GM23338 (cell line): ENCODE results near the gene ERCC6. TPM values are rescaled to one million over a fixed set of nuclear protein-coding genes. Genes with fewer than 3 reads are reported as not detected.

Experiments
- ATAC-seq: fragments of 200-7000 bp; cut with Tn5 transposase; 3 replicates; pipeline ENCODE4 v1.9.1; 2020
- DNase-seq: peaks from one replicate; pipeline ENCODE4 v3.0.0-alpha.2; 2015; ENCODE audit warnings: low spot score
- H2AFZ ChIP-seq: fragments of 200-600 bp; sonication (generic); 2 replicates; pipeline ENCODE4 v1.8.0; 2016; ENCODE audit warnings: antibody characterized with exemption, mild to moderate bottlenecking, moderate library complexity
- H3F3A ChIP-seq: fragments of 200-600 bp; sonication (generic); replicated peaks from 2 replicates; pipeline ENCODE4 v1.8.0; 2017; ENCODE audit warnings: antibody characterized with exemption, mixed run types, low read depth
- H3K27ac ChIP-seq: fragments of 200-600 bp; sonication (generic); 2 replicates; pipeline ENCODE4 v1.6.1; 2016; ENCODE audit warnings: low read depth
- H3K27me3 ChIP-seq: fragments of 200-600 bp; sonication (generic); 2 replicates; pipeline ENCODE4 v1.8.0; 2016; ENCODE audit warnings: mild to moderate bottlenecking, mixed run types, moderate library complexity; ENCODE audit not compliant: insufficient read depth
- H3K36me3 ChIP-seq: fragments of 200-600 bp; sonication (generic); 2 replicates; pipeline ENCODE4 v1.8.0; 2016; ENCODE audit warnings: mild to moderate bottlenecking; ENCODE audit not compliant: insufficient read depth
- H3K4me1 ChIP-seq: fragments of 200-600 bp; sonication (generic); 2 replicates; pipeline ENCODE4 v1.8.0; 2016; ENCODE audit warnings: mild to moderate bottlenecking, moderate library complexity; ENCODE audit not compliant: insufficient read depth
- H3K4me2 ChIP-seq: fragments of 200-600 bp; sonication (generic); 2 replicates; pipeline ENCODE4 v1.7.1; 2017; ENCODE audit warnings: mixed run types
- H3K4me3 ChIP-seq: fragments of 200-600 bp; sonication (generic); 2 replicates; pipeline ENCODE4 v1.6.1; 2016; ENCODE audit warnings: mixed run types
- H3K79me2 ChIP-seq: fragments of 200-600 bp; sonication (generic); replicated peaks from 2 replicates; pipeline ENCODE4 v1.8.0; 2017; ENCODE audit warnings: mild to moderate bottlenecking; ENCODE audit not compliant: insufficient read depth
- H3K9me2 ChIP-seq: fragments of 200-600 bp; sonication (generic); 2 replicates; pipeline ENCODE4 v1.8.0; 2017; ENCODE audit not compliant: insufficient read depth
- H4K20me1 ChIP-seq: fragments of 200-600 bp; sonication (generic); replicated peaks from 2 replicates; pipeline ENCODE4 v1.8.0; 2017; ENCODE audit warnings: mild to moderate bottlenecking; ENCODE audit not compliant: insufficient read depth
- H3K27ac Mint-ChIP-seq: 2 replicates; pipeline ENCODE4 v1.8.0; 2020; ENCODE audit warnings: inconsistent platforms, mild to moderate bottlenecking, moderate library complexity, mixed read lengths
- H3K27me3 Mint-ChIP-seq: 3 replicates; pipeline ENCODE4 v1.8.0; 2022; ENCODE audit warnings: low read depth, mild to moderate bottlenecking, moderate library complexity, mixed read lengths, inconsistent platforms; ENCODE audit not compliant: insufficient read depth, poor library complexity
- H3K36me3 Mint-ChIP-seq: 3 replicates; pipeline ENCODE4 v1.8.0; 2021; ENCODE audit warnings: low read depth, mild to moderate bottlenecking, inconsistent platforms, moderate library complexity, mixed read lengths
- H3K4me1 Mint-ChIP-seq: 3 replicates; pipeline ENCODE4 v1.8.0; 2020; ENCODE audit warnings: mild to moderate bottlenecking, inconsistent platforms, mixed read lengths
- H3K4me3 Mint-ChIP-seq: 3 replicates; pipeline ENCODE4 v1.8.0; 2021; ENCODE audit warnings: moderate library complexity, mild to moderate bottlenecking, inconsistent platforms, mixed read lengths
- H3K9me3 Mint-ChIP-seq: 3 replicates; pipeline ENCODE4 v1.8.0; 2020; ENCODE audit warnings: moderate library complexity, mild to moderate bottlenecking, inconsistent platforms, mixed read lengths
- EZH2 ChIP-seq: fragments of 200-600 bp; sonication (generic); IDR thresholded peaks from one replicate; pipeline ENCODE4 v1.8.0; 2017; ENCODE audit warnings: antibody characterized with exemption, mild to moderate bottlenecking, low read depth; ENCODE audit not compliant: unreplicated experiment
- EZH2phosphoT487 ChIP-seq: fragments of 200-600 bp; sonication (generic); IDR thresholded peaks from one replicate; pipeline ENCODE4 v1.8.1; 2018; ENCODE audit warnings: antibody characterized with exemption; ENCODE audit not compliant: unreplicated experiment
- ZNF114 ChIP-seq: fragments of 250-450 bp; sonication (Bioruptor Pico); IDR thresholded peaks from 2 replicates; pipeline ENCODE4 v1.5.0; 2020; ENCODE audit warnings: mild to moderate bottlenecking, moderate library complexity
- ZNF331 ChIP-seq: fragments of 250-450 bp; sonication (Bioruptor Pico); IDR thresholded peaks from 2 replicates; pipeline ENCODE4 v1.5.0; 2020; ENCODE audit warnings: low read depth, mild to moderate bottlenecking, moderate library complexity
- polyA plus RNA-seq: library from polyadenylated mRNA; unstranded; fragments of >200 nt; fragmentation: Nextera tagmentation; extraction: Ambion mirVana; gene quantifications from 2 replicates; pipeline ENCODE4 v1.2.1, GENCODE V29; 2016
- total RNA-seq: library from RNA; depleted of rRNA; stranded (reverse); fragments of >200 nt; shearing (Covaris generic); gene quantifications from 2 replicates; pipeline ENCODE4 v1.2.3, GENCODE V29; 2014
- TF ChIP-seq, protein P1 (sequence below): fragments of 250-450 bp; sonication (Bioruptor Pico); IDR thresholded peaks from 2 replicates; pipeline ENCODE4 v1.5.0; 2020; ENCODE audit warnings: mild to moderate bottlenecking, moderate library complexity
- TF ChIP-seq, protein P2 (sequence below), 2 experiments: fragments of 200-600 bp in 1 of 2; sonication (generic) in 1 of 2; conservative IDR thresholded peaks; 2 replicates each; pipeline versions ENCODE4 v1.5.1 to v1.6.1; 2016 to 2017; ENCODE audit warnings: antibody characterized with exemption in 2 of 2, low read depth in 2 of 2, mild to moderate bottlenecking in 2 of 2, moderate library complexity in 1 of 2
- TF ChIP-seq, protein P3 (sequence below): IDR thresholded peaks from 2 replicates; pipeline ENCODE4 v1.6.1; 2016; ENCODE audit warnings: antibody characterized with exemption
- TF ChIP-seq, protein P4 (sequence below): IDR thresholded peaks from one replicate; pipeline ENCODE4 v1.6.1; 2018; ENCODE audit warnings: antibody characterized with exemption; ENCODE audit not compliant: unreplicated experiment

ERCC6 gene
- total and polyA plus RNA-seq, 2 experiments from 2014 or later = 2.5 to 13.8 TPM

DNA sequence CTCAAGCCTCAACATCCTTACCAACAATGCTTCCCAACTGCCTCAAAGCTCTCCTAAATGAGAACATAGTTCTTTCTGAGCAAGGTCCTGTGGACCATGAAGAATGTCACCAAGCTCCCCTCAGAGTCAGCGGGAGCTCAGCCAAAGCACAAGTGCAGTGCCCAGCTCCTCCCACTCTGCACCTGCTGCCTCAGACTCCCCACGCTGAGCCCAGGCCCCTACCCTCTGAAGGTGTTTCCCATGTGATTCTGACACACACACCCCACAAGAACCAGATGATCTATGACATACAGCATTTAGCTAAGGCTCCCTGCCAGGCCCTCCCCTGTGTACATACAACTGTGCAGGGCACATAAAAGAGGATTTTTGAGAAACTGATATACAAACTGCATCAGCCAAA, 19.2 kb downstream of the ERCC6 start (continued):
- TF ChIP-seq, protein P1, sequence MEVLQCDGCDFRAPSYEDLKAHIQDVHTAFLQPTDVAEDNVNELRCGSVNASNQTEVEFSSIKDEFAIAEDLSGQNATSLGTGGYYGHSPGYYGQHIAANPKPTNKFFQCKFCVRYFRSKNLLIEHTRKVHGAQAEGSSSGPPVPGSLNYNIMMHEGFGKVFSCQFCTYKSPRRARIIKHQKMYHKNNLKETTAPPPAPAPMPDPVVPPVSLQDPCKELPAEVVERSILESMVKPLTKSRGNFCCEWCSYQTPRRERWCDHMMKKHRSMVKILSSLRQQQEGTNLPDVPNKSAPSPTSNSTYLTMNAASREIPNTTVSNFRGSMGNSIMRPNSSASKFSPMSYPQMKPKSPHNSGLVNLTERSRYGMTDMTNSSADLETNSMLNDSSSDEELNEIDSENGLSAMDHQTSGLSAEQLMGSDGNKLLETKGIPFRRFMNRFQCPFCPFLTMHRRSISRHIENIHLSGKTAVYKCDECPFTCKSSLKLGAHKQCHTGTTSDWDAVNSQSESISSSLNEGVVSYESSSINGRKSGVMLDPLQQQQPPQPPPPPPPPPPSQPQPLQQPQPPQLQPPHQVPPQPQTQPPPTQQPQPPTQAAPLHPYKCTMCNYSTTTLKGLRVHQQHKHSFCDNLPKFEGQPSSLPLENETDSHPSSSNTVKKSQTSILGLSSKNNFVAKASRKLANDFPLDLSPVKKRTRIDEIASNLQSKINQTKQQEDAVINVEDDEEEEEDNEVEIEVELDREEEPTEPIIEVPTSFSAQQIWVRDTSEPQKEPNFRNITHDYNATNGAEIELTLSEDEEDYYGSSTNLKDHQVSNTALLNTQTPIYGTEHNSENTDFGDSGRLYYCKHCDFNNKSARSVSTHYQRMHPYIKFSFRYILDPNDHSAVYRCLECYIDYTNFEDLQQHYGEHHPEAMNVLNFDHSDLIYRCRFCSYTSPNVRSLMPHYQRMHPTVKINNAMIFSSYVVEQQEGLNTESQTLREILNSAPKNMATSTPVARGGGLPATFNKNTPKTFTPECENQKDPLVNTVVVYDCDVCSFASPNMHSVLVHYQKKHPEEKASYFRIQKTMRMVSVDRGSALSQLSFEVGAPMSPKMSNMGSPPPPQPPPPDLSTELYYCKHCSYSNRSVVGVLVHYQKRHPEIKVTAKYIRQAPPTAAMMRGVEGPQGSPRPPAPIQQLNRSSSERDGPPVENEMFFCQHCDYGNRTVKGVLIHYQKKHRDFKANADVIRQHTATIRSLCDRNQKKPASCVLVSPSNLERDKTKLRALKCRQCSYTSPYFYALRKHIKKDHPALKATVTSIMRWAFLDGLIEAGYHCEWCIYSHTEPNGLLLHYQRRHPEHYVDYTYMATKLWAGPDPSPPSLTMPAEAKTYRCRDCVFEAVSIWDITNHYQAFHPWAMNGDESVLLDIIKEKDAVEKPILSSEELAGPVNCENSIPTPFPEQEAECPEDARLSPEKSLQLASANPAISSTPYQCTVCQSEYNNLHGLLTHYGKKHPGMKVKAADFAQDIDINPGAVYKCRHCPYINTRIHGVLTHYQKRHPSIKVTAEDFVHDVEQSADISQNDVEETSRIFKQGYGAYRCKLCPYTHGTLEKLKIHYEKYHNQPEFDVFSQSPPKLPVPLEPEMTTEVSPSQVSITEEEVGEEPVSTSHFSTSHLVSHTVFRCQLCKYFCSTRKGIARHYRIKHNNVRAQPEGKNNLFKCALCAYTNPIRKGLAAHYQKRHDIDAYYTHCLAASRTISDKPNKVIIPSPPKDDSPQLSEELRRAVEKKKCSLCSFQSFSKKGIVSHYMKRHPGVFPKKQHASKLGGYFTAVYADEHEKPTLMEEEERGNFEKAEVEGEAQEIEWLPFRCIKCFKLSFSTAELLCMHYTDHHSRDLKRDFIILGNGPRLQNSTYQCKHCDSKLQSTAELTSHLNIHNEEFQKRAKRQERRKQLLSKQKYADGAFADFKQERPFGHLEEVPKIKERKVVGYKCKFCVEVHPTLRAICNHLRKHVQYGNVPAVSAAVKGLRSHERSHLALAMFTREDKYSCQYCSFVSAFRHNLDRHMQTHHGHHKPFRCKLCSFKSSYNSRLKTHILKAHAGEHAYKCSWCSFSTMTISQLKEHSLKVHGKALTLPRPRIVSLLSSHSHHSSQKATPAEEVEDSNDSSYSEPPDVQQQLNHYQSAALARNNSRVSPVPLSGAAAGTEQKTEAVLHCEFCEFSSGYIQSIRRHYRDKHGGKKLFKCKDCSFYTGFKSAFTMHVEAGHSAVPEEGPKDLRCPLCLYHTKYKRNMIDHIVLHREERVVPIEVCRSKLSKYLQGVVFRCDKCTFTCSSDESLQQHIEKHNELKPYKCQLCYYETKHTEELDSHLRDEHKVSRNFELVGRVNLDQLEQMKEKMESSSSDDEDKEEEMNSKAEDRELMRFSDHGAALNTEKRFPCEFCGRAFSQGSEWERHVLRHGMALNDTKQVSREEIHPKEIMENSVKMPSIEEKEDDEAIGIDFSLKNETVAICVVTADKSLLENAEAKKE (CRISPR knock-in tag) = no peak
- TF ChIP-seq ZNF114 (CRISPR knock-in tag) = no peak
- TF ChIP-seq EZH2phosphoT487 = no peak

DNA sequence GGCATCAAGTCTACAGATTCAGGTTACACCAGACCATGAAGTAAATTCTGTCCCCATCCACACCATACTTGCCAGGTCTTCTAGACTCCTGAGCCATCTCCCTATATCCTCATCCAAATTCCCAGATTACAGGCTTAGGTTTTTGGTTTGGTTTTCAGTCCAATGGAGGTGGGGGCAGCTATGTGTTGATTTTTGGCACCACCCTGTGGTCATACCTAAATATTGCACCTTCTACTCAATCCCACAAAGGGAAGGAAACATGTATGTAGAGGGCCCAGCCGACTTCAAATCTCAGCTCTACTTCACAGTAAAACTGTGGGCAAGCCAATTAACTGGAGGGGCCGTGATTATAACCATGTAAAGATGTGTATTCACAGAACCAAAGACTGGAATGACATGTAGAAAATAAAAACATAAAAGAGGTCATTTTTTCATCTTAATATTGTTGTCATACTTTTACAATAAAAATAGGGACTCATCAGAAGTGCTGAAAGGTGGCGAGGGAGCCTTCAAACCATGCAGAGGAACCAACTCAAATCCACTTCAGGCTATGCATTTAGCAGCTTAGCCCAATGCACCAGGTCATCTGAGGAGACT, 19.8 kb downstream of the ERCC6 start:
- DNase-seq (peak; percentile 75), ATAC-seq (peak; percentile 82)
- Histone ChIP-seq H3K9me2 (no peaks in the 10 kb centered on the region), H3K4me1 (peaks cover 13% of the 10 kb centered on the region), H2AFZ (no peak overlapping the region), H3K36me3 (no peaks in the 10 kb centered on the region), H3K27me3 (no peaks in the 10 kb centered on the region), H4K20me1 (peaks cover 3% of the 10 kb centered on the region; the same call in 1 of the 2 replicates), H3K4me3 (no peak overlapping the region), H3K4me2 (no peak overlapping the region), H3F3A (no peaks in the 10 kb centered on the region), H3K79me2 (no peaks in the 10 kb centered on the region), H3K27ac (no peak overlapping the region)
- TF ChIP-seq, protein P2, sequence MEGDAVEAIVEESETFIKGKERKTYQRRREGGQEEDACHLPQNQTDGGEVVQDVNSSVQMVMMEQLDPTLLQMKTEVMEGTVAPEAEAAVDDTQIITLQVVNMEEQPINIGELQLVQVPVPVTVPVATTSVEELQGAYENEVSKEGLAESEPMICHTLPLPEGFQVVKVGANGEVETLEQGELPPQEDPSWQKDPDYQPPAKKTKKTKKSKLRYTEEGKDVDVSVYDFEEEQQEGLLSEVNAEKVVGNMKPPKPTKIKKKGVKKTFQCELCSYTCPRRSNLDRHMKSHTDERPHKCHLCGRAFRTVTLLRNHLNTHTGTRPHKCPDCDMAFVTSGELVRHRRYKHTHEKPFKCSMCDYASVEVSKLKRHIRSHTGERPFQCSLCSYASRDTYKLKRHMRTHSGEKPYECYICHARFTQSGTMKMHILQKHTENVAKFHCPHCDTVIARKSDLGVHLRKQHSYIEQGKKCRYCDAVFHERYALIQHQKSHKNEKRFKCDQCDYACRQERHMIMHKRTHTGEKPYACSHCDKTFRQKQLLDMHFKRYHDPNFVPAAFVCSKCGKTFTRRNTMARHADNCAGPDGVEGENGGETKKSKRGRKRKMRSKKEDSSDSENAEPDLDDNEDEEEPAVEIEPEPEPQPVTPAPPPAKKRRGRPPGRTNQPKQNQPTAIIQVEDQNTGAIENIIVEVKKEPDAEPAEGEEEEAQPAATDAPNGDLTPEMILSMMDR (conservative IDR thresholded peaks at IDR 0.05; ENCODE audit: low read depth in 2 of 2) = peak; percentile 80
- TF ChIP-seq ZNF331 (CRISPR knock-in tag) = no peak
- no peak for TF ChIP-seq EZH2
- TF ChIP-seq, protein P3, sequence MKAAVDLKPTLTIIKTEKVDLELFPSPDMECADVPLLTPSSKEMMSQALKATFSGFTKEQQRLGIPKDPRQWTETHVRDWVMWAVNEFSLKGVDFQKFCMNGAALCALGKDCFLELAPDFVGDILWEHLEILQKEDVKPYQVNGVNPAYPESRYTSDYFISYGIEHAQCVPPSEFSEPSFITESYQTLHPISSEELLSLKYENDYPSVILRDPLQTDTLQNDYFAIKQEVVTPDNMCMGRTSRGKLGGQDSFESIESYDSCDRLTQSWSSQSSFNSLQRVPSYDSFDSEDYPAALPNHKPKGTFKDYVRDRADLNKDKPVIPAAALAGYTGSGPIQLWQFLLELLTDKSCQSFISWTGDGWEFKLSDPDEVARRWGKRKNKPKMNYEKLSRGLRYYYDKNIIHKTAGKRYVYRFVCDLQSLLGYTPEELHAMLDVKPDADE = no peak
- TF ChIP-seq, protein P4, sequence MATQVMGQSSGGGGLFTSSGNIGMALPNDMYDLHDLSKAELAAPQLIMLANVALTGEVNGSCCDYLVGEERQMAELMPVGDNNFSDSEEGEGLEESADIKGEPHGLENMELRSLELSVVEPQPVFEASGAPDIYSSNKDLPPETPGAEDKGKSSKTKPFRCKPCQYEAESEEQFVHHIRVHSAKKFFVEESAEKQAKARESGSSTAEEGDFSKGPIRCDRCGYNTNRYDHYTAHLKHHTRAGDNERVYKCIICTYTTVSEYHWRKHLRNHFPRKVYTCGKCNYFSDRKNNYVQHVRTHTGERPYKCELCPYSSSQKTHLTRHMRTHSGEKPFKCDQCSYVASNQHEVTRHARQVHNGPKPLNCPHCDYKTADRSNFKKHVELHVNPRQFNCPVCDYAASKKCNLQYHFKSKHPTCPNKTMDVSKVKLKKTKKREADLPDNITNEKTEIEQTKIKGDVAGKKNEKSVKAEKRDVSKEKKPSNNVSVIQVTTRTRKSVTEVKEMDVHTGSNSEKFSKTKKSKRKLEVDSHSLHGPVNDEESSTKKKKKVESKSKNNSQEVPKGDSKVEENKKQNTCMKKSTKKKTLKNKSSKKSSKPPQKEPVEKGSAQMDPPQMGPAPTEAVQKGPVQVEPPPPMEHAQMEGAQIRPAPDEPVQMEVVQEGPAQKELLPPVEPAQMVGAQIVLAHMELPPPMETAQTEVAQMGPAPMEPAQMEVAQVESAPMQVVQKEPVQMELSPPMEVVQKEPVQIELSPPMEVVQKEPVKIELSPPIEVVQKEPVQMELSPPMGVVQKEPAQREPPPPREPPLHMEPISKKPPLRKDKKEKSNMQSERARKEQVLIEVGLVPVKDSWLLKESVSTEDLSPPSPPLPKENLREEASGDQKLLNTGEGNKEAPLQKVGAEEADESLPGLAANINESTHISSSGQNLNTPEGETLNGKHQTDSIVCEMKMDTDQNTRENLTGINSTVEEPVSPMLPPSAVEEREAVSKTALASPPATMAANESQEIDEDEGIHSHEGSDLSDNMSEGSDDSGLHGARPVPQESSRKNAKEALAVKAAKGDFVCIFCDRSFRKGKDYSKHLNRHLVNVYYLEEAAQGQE = no peak
- Mint-ChIP-seq H3K27me3 (peaks cover 2% of the 10 kb centered on the region), H3K36me3 (peaks cover 6% of the 10 kb centered on the region), H3K4me3 (no peak overlapping the region), H3K4me1 (peaks cover 20% of the 10 kb centered on the region), H3K9me3 (no peaks in the 10 kb centered on the region), H3K27ac (no peak overlapping the region; the same call in 1 of the 2 replicates)
